ENCODE measurements around the gene FAM236C. TPM values are rescaled to one million over a fixed set of nuclear protein-coding genes. Genes with fewer than 3 reads are reported as not detected.
A peak's percentile ranks its signal among the peaks of the same experiment; 100 is the strongest.
"Not testable (repeated sequence)": the region's sequence is repeated elsewhere in the genome, so short reads cannot be mapped to it uniquely, and the experiment has no call there.

FAM236C gene
- total RNA-seq, result not detected
- not detected for polyA plus RNA-seq (ENCODE audit: insufficient read length in 6 of 6)
- long read RNA-seq, donor 1, result 0 reads
- long read RNA-seq, donor 2, result 0 reads
- long read RNA-seq, donor 3, result 0 reads
- long read RNA-seq, donor 4, result 0 reads
- long read RNA-seq, donor 5, result 0 reads
- long read RNA-seq, donor 6, result 0 reads
- long read RNA-seq, donor 7, result 0 reads
- long read RNA-seq, donor 8, result 0 reads
- long read RNA-seq, donor 9, result 0 reads
- long read RNA-seq, donor 10, result 0 reads
- long read RNA-seq, donor 11, result 0 reads
- long read RNA-seq, donor 12, result 0 reads

DNA sequence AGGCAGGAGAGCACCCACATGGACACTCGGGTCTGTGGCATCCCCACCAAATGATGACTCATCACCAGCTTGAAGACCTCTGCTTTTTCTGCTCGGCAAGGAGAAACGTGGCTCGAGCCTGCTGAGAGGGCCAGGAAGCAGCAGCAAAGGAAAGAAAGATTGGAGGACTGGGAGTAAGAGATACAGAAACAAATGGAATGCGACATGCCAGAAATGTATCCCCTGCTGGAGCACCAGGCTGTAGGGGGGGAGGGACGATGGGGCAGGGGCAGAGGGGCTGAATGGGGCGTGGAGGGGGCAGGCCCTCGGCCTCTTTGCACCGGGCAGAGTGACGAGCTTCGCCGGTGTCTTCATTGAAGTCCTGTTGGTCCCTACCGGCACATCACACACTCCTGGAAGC is at the start of gene FAM236C:
TSS of gene FAM236C (plus strand) at position 301 of the 400 bp plus-strand sequence. CDS start 100 bp downstream, outside the sequence.
- DNase-seq; intact Hi-C loops (cut with DNase I); H3K9me3 ChIP-seq; H3K4me1 ChIP-seq; H3K4me3 ChIP-seq; ATAC-seq; H3K27ac ChIP-seq; H3K27me3 ChIP-seq; H3K36me3 ChIP-seq: not testable (repeated sequence)

GRCh38 chrX:72882898-72883297 is 29.5 kb upstream of the FAM236C start:
- H3K4me1 ChIP-seq; H3K4me3 ChIP-seq; H3K36me3 ChIP-seq; DNase-seq; H3K27ac ChIP-seq; intact Hi-C loops (cut with DNase I); H3K9me3 ChIP-seq; H3K27me3 ChIP-seq; ATAC-seq: not testable (repeated sequence)

DNA sequence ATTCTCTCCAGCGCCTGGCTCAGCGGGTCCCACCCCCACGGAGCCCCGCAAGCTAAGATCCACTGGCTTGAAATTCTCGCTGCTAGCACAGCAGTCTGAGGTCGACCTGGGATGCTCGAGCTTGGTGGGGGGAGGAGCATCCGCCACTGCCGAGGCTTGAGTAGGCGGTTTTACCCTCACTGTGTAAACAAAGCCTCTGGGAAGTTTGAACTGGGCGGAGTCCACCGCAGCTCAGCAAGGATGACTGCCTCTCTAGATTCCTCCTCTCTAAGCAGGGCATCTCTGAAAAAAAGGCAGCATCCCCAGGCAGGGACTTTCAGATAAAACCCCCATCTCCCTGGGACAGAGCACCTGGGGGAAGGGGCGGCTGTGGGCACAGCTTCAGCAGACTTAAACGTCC is 22.7 kb upstream of the FAM236C start:
- ATAC-seq; intact Hi-C loops (cut with DNase I); H3K36me3 ChIP-seq; H3K27ac ChIP-seq; DNase-seq; H3K27me3 ChIP-seq; H3K4me3 ChIP-seq; H3K9me3 ChIP-seq; H3K4me1 ChIP-seq: not testable (repeated sequence)

DNA sequence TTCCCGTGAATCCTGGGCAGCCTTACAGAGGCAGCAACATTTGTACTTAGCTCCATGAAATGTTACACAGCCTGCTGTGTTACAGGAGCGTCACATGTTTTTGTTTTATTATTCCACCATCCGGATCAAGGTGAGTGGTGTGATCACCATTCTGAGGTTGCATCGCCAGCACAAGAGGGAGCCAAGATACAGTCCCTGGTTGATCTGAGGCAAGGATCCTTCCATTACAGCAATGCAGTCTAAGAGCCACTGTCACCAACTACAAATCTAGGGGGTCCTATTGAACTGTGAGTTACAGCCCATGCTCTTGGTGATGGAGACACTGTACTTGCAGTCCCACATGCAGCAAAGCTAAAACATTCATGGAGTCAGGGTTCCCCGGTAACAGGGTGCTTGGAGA is 3.7 kb downstream of the FAM236C start:
- H3K4me3 ChIP-seq; intact Hi-C loops (cut with DNase I); DNase-seq; H3K27ac ChIP-seq; H3K27me3 ChIP-seq; H3K4me1 ChIP-seq; H3K9me3 ChIP-seq; ATAC-seq; H3K36me3 ChIP-seq: not testable (repeated sequence)

- H3K27ac ChIP-seq; intact Hi-C loops (cut with DNase I); H3K27me3 ChIP-seq; H3K36me3 ChIP-seq; H3K9me3 ChIP-seq; ATAC-seq; H3K4me3 ChIP-seq; DNase-seq; H3K4me1 ChIP-seq: not testable (repeated sequence)
These were observed 19.9 kb downstream of the FAM236C start for GRCh38 chrX:72932283-72932682.

GRCh38 chrX:72936455-72936854 is 24.0 kb downstream of the FAM236C start:
- H3K27me3 ChIP-seq; H3K27ac ChIP-seq; H3K9me3 ChIP-seq; intact Hi-C loops (cut with DNase I); H3K4me3 ChIP-seq; H3K4me1 ChIP-seq; H3K36me3 ChIP-seq; DNase-seq: not testable (repeated sequence)
- ATAC-seq, result peak; percentile 80

DNA sequence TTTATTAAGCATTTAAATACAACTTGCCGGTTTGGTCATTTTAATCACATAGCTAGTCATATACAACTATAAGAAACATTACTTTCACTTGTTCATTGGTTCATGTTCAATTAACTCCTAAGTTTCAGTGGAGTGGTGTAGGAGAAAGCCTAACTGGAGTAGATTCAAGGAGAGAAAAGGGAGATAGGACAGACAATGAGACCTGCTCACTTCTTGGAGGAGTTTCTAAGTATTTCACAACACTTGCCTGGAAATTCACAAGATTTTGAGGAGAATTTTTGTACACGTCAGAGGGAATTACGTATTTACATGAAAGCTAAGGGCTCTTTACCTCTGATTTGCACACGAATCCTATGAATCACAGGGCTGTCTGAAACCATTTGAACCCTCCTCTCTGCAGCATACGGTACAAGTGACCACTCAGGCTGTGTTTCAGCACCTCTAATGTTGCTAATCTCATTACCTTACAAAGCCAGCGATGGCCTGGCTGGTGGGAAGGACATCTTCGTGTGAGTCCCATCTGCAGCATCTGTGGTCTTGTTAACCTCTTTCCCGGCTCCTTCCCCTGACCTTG is 24.6 kb downstream of the FAM236C start:
- intact Hi-C loops (cut with DNase I); H3K4me1 ChIP-seq; H3K27me3 ChIP-seq; H3K36me3 ChIP-seq; H3K27ac ChIP-seq; DNase-seq; H3K9me3 ChIP-seq; H3K4me3 ChIP-seq: not testable (repeated sequence)
- peak; percentile 79 for ATAC-seq

DNA sequence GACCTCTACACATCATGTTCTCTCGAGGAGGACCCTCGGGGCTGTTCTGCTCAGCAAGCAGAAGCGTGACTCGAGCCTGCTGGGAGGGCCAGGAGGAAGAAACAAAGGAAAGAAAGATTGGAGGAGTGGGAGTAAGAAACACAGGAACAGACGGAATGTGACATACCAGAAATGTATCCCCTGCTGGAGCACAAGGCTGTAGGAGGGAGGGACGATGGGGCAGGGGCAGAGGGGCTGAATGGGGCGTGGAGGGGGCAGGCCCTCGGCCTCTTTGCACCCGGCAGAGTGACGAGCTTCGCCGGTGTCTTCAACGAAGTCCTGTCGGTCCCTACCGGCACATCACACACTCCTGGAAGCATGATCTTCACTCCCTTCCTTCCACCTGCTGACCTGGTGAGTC is 25.5 kb downstream of the FAM236C start, which contains the start of gene FAM236A:
TSS of gene FAM236A (plus strand) at position 301 of the 400 bp plus-strand sequence. CDS start at position 358, 57 bp downstream.
- intact Hi-C loops (cut with DNase I); H3K36me3 ChIP-seq; H3K4me3 ChIP-seq; H3K27me3 ChIP-seq; DNase-seq; ATAC-seq; H3K4me1 ChIP-seq; H3K9me3 ChIP-seq; H3K27ac ChIP-seq: not testable (repeated sequence)

GRCh38 chrX:72942272-72942671 is 29.9 kb downstream of the FAM236C start:
- H3K9me3 ChIP-seq; H3K27ac ChIP-seq; H3K4me3 ChIP-seq; H3K27me3 ChIP-seq; H3K4me1 ChIP-seq; DNase-seq; H3K36me3 ChIP-seq; intact Hi-C loops (cut with DNase I): not testable (repeated sequence)
- ATAC-seq, result peak; percentile 45

DNA sequence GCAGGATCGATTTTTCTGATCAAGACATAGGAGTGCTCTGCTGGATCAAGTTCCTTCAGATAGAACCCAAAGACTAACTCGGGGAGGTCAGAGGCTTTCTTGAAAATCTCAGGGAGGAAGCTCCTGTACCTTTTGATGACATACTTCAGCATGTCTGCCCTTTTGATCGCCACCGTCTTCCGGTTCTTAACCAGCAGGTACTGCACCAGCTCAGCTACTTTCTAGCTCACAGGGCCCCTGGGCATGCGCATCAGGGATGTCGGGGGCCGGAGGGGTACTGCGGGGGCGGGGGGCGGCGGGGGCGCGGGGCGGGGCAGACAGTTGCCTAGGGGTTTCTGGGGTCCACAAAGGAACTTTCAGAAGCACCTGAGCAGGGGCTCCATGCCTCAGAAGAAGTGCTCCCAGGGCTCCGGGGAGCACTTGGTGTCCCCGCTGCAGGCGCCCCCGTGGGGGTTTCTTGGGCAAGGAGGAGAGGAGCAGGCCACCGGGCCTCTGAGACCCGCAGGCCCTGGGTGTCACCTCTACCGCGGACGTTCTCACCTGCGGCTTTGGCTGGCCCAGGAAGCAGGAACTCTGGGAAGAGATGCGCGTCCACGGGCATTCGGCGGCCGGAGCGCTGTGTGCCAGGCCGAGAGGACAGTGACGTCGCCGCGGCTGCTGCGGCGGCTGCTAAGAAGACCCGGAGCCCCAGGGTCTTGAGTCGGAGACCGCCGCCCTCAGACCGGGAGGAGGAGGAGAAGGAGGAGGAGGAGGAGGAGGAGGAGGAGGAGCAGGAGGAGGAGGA is 30.8 kb downstream of the FAM236C start:
- intact Hi-C loops (cut with DNase I); H3K9me3 ChIP-seq; H3K4me1 ChIP-seq; H3K27ac ChIP-seq; DNase-seq; H3K4me3 ChIP-seq; H3K36me3 ChIP-seq; H3K27me3 ChIP-seq: not testable (repeated sequence)
- ATAC-seq, result peak; percentile 81

DNA sequence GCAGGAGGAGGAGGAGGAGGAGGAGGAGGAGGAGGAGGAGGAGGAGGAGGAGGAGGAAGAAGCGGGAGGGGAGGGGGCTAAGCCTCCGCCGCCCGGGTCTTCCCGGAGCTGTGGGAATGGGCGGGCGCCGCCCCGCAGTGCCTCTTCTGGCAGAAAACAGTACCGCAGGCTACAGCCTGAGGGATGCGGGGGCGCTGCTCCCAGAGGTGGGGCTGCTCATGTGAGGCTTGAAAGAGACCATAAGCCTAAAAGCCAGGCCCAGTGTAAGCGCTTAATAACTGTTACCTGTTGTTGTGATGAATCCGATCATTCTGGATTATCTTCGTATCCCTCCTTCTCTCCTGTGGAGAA is 31.4 kb downstream of the FAM236C start, which contains the start of gene DMRTC1:
TSS of gene DMRTC1 (minus strand) at position 19 of the 351 bp plus-strand sequence. CDS start 68,143 bp downstream, outside the sequence.
- ATAC-seq, result peak; percentile 92
- H3K4me3 ChIP-seq; H3K27ac ChIP-seq; H3K36me3 ChIP-seq; H3K27me3 ChIP-seq; DNase-seq; H3K4me1 ChIP-seq; H3K9me3 ChIP-seq; intact Hi-C loops (cut with DNase I): not testable (repeated sequence)

DNA sequence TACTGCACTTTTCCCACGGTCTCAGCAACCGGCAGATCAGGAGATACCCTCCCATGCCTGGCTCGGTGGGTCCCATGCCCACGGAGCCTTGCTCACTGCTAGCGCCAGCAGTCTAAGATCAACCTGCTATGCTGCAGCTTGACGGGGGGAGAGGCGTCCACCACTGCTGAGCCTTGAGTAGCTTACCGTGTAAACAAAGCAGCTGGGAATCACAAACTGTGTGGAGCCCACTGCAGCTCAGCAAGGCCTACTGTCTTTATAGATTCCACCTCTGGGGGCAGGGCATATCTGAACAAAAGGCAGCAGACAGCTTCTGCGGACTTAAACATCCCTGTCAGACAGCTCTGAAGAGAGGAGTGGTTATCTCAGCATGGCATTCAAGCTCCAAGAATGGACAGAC is 47.6 kb downstream of the FAM236C start:
- DNase-seq; intact Hi-C loops (cut with DNase I); H3K4me1 ChIP-seq; H3K4me3 ChIP-seq; H3K36me3 ChIP-seq; ATAC-seq; H3K9me3 ChIP-seq; H3K27me3 ChIP-seq; H3K27ac ChIP-seq: not testable (repeated sequence)

Measured in left lung (tissue), 14 donors.